Esophagus mucosa (tissue), 1 donor: Measurements from ENCODE around the gene HLA-DQA2. TPM values are rescaled to one million over a fixed set of nuclear protein-coding genes. Genes with fewer than 3 reads are reported as not detected.
"Not testable (repeated sequence)": the region's sequence is repeated elsewhere in the genome, so short reads cannot be mapped to it uniquely, and the experiment has no call there.

Experiments used
- ATAC-seq: fragments of 200-7000 bp; cut with Tn5 transposase; one replicate; pipeline ENCODE4 v1.9.1; 2020
- total RNA-seq: library from RNA; stranded (reverse); gene quantifications from one replicate; pipeline ENCODE4 v1.2.4, GENCODE V29; 2023
- donor health status: DM: yes; HTN: yes; CAD: no.

Gene HLA-DQA2
- total RNA-seq, 1 donor from 2014 or later, result 0.80 TPM

DNA sequence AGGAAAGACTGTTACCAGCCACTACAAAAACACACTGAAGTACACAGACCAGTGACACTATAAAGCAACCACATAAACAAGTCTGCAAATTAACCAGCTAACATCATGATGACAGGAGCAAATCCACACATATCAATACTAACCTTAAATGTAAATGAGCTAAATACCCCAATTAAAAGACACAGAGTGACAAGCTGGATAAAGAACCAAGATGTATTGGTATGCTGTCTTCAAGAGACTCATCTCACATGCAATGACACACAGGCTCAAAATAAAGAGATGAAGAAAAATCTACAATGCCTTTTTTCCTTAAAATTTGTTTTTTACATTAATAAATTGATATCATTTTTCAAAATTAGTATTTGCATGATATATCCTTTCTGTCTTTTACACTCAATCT is 41.7 kb downstream of the HLA-DQA2 start:
- ATAC-seq, result not testable (repeated sequence)

DNA sequence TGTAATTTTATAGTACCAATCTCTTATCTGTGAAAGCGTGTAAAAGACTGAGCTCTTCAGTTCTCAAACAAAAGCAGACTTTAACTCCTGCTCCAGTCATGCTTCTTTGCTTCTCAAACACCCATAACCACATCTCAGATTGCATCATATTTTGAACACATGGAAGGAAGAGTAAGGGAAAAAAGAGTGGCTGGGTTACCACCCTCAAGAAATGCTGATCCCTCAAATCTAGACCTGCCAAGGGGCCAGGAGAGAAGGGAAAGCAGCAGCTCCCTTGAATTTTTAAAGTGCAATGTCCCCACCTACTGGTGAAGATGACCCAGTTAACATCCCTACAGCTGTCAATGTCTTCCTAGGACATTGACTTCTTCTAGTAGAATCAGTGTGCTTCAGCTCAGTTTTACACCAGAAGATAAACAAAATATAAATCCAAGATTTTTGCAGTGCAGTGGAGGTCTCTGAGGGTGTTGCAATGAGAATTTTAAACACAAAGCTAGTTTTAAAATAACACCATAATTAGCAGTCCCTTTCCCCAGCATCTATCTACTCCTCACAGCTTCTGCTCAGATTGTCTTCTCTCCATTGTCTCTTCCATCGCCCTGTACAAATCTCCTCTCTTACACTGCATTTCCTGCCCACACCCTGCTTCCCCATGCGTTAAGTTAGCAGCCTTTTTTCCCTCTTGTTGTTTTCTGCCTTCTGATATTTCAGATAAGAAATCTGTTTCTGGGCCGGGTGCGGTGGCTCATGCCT is 44.8 kb downstream of the HLA-DQA2 start:
- peak; percentile 80 for ATAC-seq

GRCh38 chr6:32790306-32790705 is 49.1 kb downstream of the HLA-DQA2 start:
- peak; percentile 51 for ATAC-seq

DNA sequence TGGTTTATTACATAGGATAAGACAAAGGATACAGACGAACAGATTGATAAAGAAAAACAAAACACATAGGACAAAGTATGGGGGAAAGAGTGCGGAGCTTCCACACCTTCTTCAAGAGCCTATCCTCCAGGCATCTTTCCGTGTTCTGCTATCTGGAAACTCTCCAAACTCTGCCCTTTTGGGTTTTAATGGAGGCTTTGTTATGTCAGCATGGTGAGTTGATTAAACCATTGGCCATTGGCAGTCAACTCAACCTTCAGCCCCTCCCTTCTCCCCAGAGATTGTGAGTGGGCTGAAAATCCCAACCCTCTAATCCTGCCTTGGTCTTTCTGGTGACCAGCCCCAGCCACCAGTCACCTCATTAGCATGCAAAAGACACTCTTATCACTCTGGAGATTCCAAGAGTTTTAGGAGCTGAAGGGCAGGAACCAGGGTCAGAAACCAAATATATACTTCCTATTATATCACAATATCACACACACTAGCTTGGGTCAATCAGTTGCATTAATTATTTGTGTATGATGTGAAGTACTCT is 51.8 kb downstream of the HLA-DQA2 start:
- ATAC-seq, result no peak

- no peak for ATAC-seq
Observed at GRCh38 chr6:32794510-32794909, 53.3 kb downstream of the HLA-DQA2 start.

Other genes starting within 250 kb of the HLA-DQA2 start
- gene HLA-DRB5, start 211.1 kb upstream of the HLA-DQA2 start, total RNA-seq, result not detected
- gene HLA-DRB1, start 151.5 kb upstream of the HLA-DQA2 start, total RNA-seq, result 17.3 TPM
- 3.9 TPM for gene HLA-DQA1, start 104.0 kb upstream of the HLA-DQA2 start, total RNA-seq
- 1.1 TPM for gene HLA-DQB1, start 74.7 kb upstream of the HLA-DQA2 start, total RNA-seq
- gene HLA-DQB2, start 22.1 kb downstream of the HLA-DQA2 start, total RNA-seq, result 0.64 TPM
- gene HLA-DOB, start 75.6 kb downstream of the HLA-DQA2 start, total RNA-seq, result 0.52 TPM
- gene TAP2, start 97.3 kb downstream of the HLA-DQA2 start, total RNA-seq, result 23.1 TPM
- 33.0 TPM for gene PSMB8, start 102.7 kb downstream of the HLA-DQA2 start, total RNA-seq
- gene TAP1, start 112.3 kb downstream of the HLA-DQA2 start, total RNA-seq, result 26.0 TPM
- gene PSMB9, start 112.8 kb downstream of the HLA-DQA2 start, total RNA-seq, result 11.7 TPM
- 5.5 TPM for gene HLA-DMB, start 199.6 kb downstream of the HLA-DQA2 start, total RNA-seq
- 16.2 TPM for gene HLA-DMA, start 211.7 kb downstream of the HLA-DQA2 start, total RNA-seq
- 99.3 TPM for gene BRD2, start 227.2 kb downstream of the HLA-DQA2 start, total RNA-seq